PFSK-1 (cell line): ENCODE data around the gene MDGA2.

Experiments used
- POLR2AphosphoS5 ChIP-seq: IDR thresholded peaks from 2 replicates; pipeline ENCODE4 v1.6.1; 2012; ENCODE audit warnings: low read depth, mild to moderate bottlenecking, control low read depth, low read length, moderate library complexity
- SIN3A ChIP-seq: IDR thresholded peaks from 2 replicates; pipeline ENCODE4 v1.6.1; 2012; ENCODE audit warnings: mild to moderate bottlenecking, low read length, moderate library complexity, borderline replicate concordance; ENCODE audit not compliant: insufficient read depth
- TAF1 ChIP-seq: IDR thresholded peaks from 2 replicates; pipeline ENCODE4 v1.6.1; 2012; ENCODE audit warnings: low read length, control low read depth, borderline replicate concordance; ENCODE audit not compliant: insufficient read depth
- TF ChIP-seq, protein P1 (sequence below), 2 experiments: IDR thresholded peaks; 2 replicates each; pipeline versions ENCODE4 v1.6.1 to v1.8.0; 2011 to 2012; ENCODE audit warnings: low read depth in 2 of 2, low read length in 2 of 2, control low read depth in 1 of 2, inconsistent platforms in 1 of 2, mild to moderate bottlenecking in 1 of 2, moderate library complexity in 1 of 2; ENCODE audit not compliant: insufficient read depth in 1 of 2

DNA sequence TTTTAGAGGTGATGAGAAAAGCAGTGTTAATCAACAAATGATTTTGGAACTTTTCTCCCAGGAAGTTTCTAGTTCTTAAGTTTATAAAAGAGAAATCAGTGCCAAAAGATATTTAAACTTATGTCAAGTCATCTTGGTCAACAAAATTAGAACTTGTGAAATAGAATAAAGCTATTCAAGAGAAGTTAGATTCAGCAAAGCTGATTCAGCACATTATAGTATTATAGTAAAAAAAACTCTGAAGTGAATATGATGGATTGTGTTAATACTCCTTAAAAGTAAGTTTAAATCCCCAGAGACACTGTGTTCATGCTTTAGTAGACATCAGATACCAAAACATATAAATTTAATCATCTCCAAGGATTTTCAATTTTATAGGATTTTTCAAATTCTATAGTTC, 813.7 kb downstream of the MDGA2 start:
- no peak for TF ChIP-seq TAF1
- TF ChIP-seq POLR2AphosphoS5: no peak
- TF ChIP-seq, protein P1, sequence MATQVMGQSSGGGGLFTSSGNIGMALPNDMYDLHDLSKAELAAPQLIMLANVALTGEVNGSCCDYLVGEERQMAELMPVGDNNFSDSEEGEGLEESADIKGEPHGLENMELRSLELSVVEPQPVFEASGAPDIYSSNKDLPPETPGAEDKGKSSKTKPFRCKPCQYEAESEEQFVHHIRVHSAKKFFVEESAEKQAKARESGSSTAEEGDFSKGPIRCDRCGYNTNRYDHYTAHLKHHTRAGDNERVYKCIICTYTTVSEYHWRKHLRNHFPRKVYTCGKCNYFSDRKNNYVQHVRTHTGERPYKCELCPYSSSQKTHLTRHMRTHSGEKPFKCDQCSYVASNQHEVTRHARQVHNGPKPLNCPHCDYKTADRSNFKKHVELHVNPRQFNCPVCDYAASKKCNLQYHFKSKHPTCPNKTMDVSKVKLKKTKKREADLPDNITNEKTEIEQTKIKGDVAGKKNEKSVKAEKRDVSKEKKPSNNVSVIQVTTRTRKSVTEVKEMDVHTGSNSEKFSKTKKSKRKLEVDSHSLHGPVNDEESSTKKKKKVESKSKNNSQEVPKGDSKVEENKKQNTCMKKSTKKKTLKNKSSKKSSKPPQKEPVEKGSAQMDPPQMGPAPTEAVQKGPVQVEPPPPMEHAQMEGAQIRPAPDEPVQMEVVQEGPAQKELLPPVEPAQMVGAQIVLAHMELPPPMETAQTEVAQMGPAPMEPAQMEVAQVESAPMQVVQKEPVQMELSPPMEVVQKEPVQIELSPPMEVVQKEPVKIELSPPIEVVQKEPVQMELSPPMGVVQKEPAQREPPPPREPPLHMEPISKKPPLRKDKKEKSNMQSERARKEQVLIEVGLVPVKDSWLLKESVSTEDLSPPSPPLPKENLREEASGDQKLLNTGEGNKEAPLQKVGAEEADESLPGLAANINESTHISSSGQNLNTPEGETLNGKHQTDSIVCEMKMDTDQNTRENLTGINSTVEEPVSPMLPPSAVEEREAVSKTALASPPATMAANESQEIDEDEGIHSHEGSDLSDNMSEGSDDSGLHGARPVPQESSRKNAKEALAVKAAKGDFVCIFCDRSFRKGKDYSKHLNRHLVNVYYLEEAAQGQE (IDR thresholded peaks at IDR 0.05; ENCODE audit: insufficient read depth in 1 of 2, low read depth in 2 of 2, low read length in 2 of 2): no peak
- TF ChIP-seq SIN3A: no peak
